K562 (cell line): Measurements from ENCODE around the gene DPEP1. TPM values are rescaled to one million over a fixed set of nuclear protein-coding genes. Genes with fewer than 3 reads are reported as not detected.

Experiments used
- BRCA1 ChIP-seq, 2 experiments: fragments of 450-650 bp in 1 of 2; sonication (generic) in 1 of 2; formaldehyde crosslinking in 1 of 2; IDR thresholded peaks; 2 replicates each; pipeline versions ENCODE4 v1.5.0 to v1.6.1; 2017 to 2020; ENCODE audit warnings: mild to moderate bottlenecking in 1 of 2, missing genetic modification reagents in 1 of 2
- CSDE1 ChIP-seq, 2 experiments: fragments of 450-650 bp; IDR thresholded peaks; 2 replicates each; pipeline ENCODE4 v1.6.1; 2016; ENCODE audit warnings: mild to moderate bottlenecking in 1 of 2
- FIP1L1 ChIP-seq: fragments of 200-400 bp; formaldehyde crosslinking; IDR thresholded peaks from 2 replicates; pipeline ENCODE4 v1.6.1; 2018; ENCODE audit warnings: mild to moderate bottlenecking, low read depth, low read length; ENCODE audit not compliant: poor library complexity, severe bottlenecking
- GATA2 ChIP-seq: sonication (generic); formaldehyde crosslinking; IDR thresholded peaks from 2 replicates; pipeline ENCODE4 v1.4.0; 2020; ENCODE audit warnings: mild to moderate bottlenecking, missing genetic modification reagents
- GMEB1 ChIP-seq: fragments of 250-450 bp; sonication (Bioruptor Pico); IDR thresholded peaks from 2 replicates; pipeline ENCODE4 v1.4.0; 2020; ENCODE audit warnings: mild to moderate bottlenecking
- KLF10 ChIP-seq: fragments of 250-450 bp; sonication (Bioruptor Pico); IDR thresholded peaks from 2 replicates; pipeline ENCODE4 v1.6.1; 2021; ENCODE audit warnings: matching md5 sums
- MBD2 ChIP-seq: sonication (generic); IDR thresholded peaks from 2 replicates; pipeline ENCODE4 v1.6.1; 2016; ENCODE audit warnings: low read depth, borderline replicate concordance
- NCOA4 ChIP-seq: fragments of 450-650 bp; IDR thresholded peaks from 2 replicates; pipeline ENCODE4 v1.6.1; 2018; ENCODE audit warnings: mild to moderate bottlenecking; ENCODE audit not compliant: partially characterized antibody
- RFX1 ChIP-seq: fragments of 450-650 bp; IDR thresholded peaks from 2 replicates; pipeline ENCODE4 v1.6.1; 2016; ENCODE audit warnings: mild to moderate bottlenecking, moderate library complexity
- STAT5A ChIP-seq: IDR thresholded peaks from 2 replicates; pipeline ENCODE4 v1.6.1; 2012; ENCODE audit warnings: low read length, inconsistent platforms, borderline replicate concordance
- SUPT5H ChIP-seq: fragments of 450-650 bp; IDR thresholded peaks from 2 replicates; pipeline ENCODE4 v1.6.1; 2016
- ZBTB40 ChIP-seq, 2 experiments: fragments of 450-650 bp in 1 of 2; sonication (generic) in 1 of 2; formaldehyde crosslinking in 1 of 2; IDR thresholded peaks; 2 replicates each; pipeline versions ENCODE4 v1.7.1 to v1.9.0; 2016 to 2022; ENCODE audit warnings: inconsistent platforms in 1 of 2, mild to moderate bottlenecking in 1 of 2, missing genetic modification reagents in 1 of 2
- ZFX ChIP-seq: sonication (generic); formaldehyde crosslinking; IDR thresholded peaks from 2 replicates; pipeline ENCODE4 v1.8.0; 2022; ENCODE audit warnings: mild to moderate bottlenecking, missing genetic modification reagents, moderate library complexity
- ZNF431 ChIP-seq: sonication (generic); formaldehyde crosslinking; IDR thresholded peaks from 2 replicates; pipeline ENCODE4 v1.8.0; 2022; ENCODE audit warnings: mild to moderate bottlenecking, missing genetic modification reagents
- ZNF445 ChIP-seq: fragments of 250-450 bp; sonication (Bioruptor Pico); IDR thresholded peaks from 2 replicates; pipeline ENCODE4 v1.4.0; 2020; ENCODE audit warnings: low read depth, mild to moderate bottlenecking, moderate library complexity
- ZNF449 ChIP-seq: fragments of 250-450 bp; sonication (Bioruptor Pico); IDR thresholded peaks from 2 replicates; pipeline ENCODE4 v1.8.0; 2022; ENCODE audit warnings: moderate library complexity, mild to moderate bottlenecking, inconsistent platforms
- ZNF583 ChIP-seq: fragments of 250-450 bp; sonication (Bioruptor Pico); IDR thresholded peaks from 2 replicates; pipeline ENCODE4 v1.4.0; 2020
- polyA plus RNA-seq, 8 experiments: library from polyadenylated mRNA; depleted of rRNA in 4 of 8; stranded (reverse) in 5 of 8; unstranded in 3 of 8; fragments of >200 nt; fragmentation: Nextera tagmentation in 2 of 8; fragmentation: Illumina TruSeq in 1 of 8; extraction: Ambion mirVana in 2 of 8; extraction: Trizol in 1 of 8; gene quantifications; 2 replicates each; pipeline versions ENCODE4 v1.2.1 to v1.2.3, GENCODE V29; 2011 to 2014; ENCODE audit warnings: inconsistent platforms in 1 of 8, missing spikeins in 1 of 8
- total RNA-seq, 7 experiments: library from RNA; depleted of rRNA in 6 of 7; stranded (reverse); fragments of >200 nt in 6 of 7; fragmentation: Illumina TruSeq in 2 of 7; extraction: Trizol in 2 of 7; gene quantifications; 2 replicates each; pipeline versions ENCODE4 v1.2.1 to v1.2.3, GENCODE V29; 2011 to 2021; ENCODE audit warnings: low replicate concordance in 1 of 7

DPEP1 gene
- total and polyA plus RNA-seq, 9 of the 15 experiments (the other 6 are each of a cell fraction or from before 2014, with no cell fraction given) = 0.14 to 0.31 (median 0.20) TPM; not detected in 6

GRCh38 chr16:89574681-89575246, 38.7 kb upstream of the DPEP1 start (continued):
- 0 out of 2 replicates have a peak, but pooled peaks have one; percentile 37 for TF ChIP-seq ZNF583 (CRISPR knock-in tag)
- TF ChIP-seq MBD2 = no peak
- no peak for TF ChIP-seq ZNF431
- no peak for TF ChIP-seq KLF10 (CRISPR knock-in tag)
- no peak for TF ChIP-seq ZNF445 (CRISPR knock-in tag)
- peak; percentile 88 for TF ChIP-seq ZFX (CRISPR knock-in tag)
- no peak; the same call in 1 of the 2 replicates for TF ChIP-seq STAT5A
- TF ChIP-seq ZBTB40 (IDR thresholded peaks at IDR 0.05) = no peak
- TF ChIP-seq ZBTB40 (CRISPR knock-in tag; IDR thresholded peaks at IDR 0.05) = no peak
- TF ChIP-seq CSDE1 (IDR thresholded peaks at IDR 0.05) = no peak
- peak; percentile 83 for TF ChIP-seq FIP1L1
- TF ChIP-seq ZNF449 = no peak
- 0 out of 2 replicates have a peak, but pooled peaks have one; percentile 27 for TF ChIP-seq GMEB1 (CRISPR knock-in tag)
- TF ChIP-seq SUPT5H = peak; percentile 72
- TF ChIP-seq GATA2 (CRISPR knock-in tag) = no peak
- TF ChIP-seq RFX1 = no peak
- no peak for TF ChIP-seq NCOA4
- no peak for TF ChIP-seq BRCA1 (IDR thresholded peaks at IDR 0.05)
- TF ChIP-seq BRCA1 (CRISPR knock-in tag; IDR thresholded peaks at IDR 0.05) = 0 out of 2 replicates have a peak, but pooled peaks have one; percentile 7
